Testis (tissue), 2 donors: ENCODE measurements around the gene S1PR5.

Source experiments
- POLR2A ChIP-seq: fragments of 450-650 bp; IDR thresholded peaks from one replicate; pipeline ENCODE4 v1.6.1; 2017; ENCODE audit warnings: antibody characterized with exemption, mild to moderate bottlenecking, moderate library complexity
- TF ChIP-seq, protein P1 (sequence below), 3 experiments: fragments of 450-650 bp in 2 of 3; fragments of 200-600 bp in 1 of 3; sonication (generic) in 1 of 3; IDR thresholded peaks; one replicate each; pipeline ENCODE4 v1.5.1; 2016 to 2019; ENCODE audit warnings: antibody characterized with exemption in 3 of 3, mild to moderate bottlenecking in 2 of 3, moderate library complexity in 1 of 3

DNA sequence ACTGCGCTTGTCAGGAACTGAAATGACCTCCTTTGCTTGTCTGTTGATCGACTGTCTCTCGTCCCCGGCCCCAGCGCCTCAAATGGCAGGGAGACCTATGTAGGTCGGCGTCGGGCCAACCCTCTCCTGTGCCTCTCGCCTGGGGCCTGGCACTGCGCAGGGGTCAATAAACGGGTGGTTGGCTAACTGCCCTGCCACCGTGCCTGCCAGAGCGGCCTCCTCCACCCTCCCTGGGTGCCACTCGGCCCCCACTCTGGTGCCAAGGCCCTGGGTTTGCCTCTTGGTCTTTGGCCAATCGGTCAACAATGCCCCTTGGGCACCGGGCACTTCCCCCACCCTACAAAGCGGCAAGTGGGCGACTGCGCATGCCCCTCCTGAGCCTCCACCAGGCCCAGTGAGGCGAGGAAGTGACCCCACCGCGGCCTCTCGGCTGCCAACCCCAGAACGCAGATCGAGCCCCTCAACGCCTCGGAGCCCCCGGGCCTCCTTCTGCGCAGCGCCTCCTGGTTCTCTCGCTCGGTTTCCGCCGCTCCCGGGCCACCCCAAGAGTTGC lies 15.2 kb downstream of the S1PR5 start:
- TF ChIP-seq, protein P1, sequence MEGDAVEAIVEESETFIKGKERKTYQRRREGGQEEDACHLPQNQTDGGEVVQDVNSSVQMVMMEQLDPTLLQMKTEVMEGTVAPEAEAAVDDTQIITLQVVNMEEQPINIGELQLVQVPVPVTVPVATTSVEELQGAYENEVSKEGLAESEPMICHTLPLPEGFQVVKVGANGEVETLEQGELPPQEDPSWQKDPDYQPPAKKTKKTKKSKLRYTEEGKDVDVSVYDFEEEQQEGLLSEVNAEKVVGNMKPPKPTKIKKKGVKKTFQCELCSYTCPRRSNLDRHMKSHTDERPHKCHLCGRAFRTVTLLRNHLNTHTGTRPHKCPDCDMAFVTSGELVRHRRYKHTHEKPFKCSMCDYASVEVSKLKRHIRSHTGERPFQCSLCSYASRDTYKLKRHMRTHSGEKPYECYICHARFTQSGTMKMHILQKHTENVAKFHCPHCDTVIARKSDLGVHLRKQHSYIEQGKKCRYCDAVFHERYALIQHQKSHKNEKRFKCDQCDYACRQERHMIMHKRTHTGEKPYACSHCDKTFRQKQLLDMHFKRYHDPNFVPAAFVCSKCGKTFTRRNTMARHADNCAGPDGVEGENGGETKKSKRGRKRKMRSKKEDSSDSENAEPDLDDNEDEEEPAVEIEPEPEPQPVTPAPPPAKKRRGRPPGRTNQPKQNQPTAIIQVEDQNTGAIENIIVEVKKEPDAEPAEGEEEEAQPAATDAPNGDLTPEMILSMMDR (IDR thresholded peaks at IDR 0.05) = no peak
- no peak for TF ChIP-seq POLR2A
